GM12878 (cell line): Measurements from ENCODE around the gene ZCCHC24. TPM values are rescaled to one million over a fixed set of nuclear protein-coding genes. Genes with fewer than 3 reads are reported as not detected.

Experiments used
- ATAC-seq: fragments of 200-7000 bp; cut with Tn5 transposase; 3 replicates; pipeline ENCODE4 v1.9.1; 2020; ENCODE audit warnings: mild to moderate bottlenecking, moderate library complexity
- BruUV-seq: library from RNA; stranded (reverse); fragments of 400-500 nt; replicated peaks from 2 replicates; lab custom pipeline; 2021; lab: Mats Ljungman, UMichigan
- CTCF ChIA-PET: fragments of 300-600 bp; sonication (Branson Sonifier 250); formaldehyde crosslinking; extraction: SDS; loops from one replicate; lab custom pipeline; 2021; ENCODE audit warnings: inconsistent platforms; lab: Yijun Ruan, JAX
- POLR2A ChIA-PET: fragments of 350-600 bp; formaldehyde crosslinking; extraction: SDS; loops from one replicate; lab custom pipeline; 2021; ENCODE audit warnings: inconsistent platforms; lab: Charles Lee
- RAD21 ChIA-PET: fragments of 300-600 bp; sonication (Branson Sonifier 250); formaldehyde crosslinking; loops from one replicate; lab custom pipeline; 2023; ENCODE audit warnings: antibody characterized with exemption; ENCODE audit not compliant: unreplicated experiment; lab: Charles Lee
- SMC1A ChIA-PET: fragments of 300-600 bp; sonication (Branson Sonifier 250); formaldehyde crosslinking; loops from one replicate; lab custom pipeline; 2023; ENCODE audit not compliant: unreplicated experiment, uncharacterized antibody; lab: Charles Lee
- DNase-seq: peaks from one replicate; pipeline ENCODE4 v3.0.0-alpha.2; 2011; ENCODE audit warnings: low read depth, low spot score
- FAIRE-seq: peaks from 3 replicates; lab custom pipeline; 2011; peaks lifted over from hg19 to GRCh38; lab: Jason Lieb, UNC
- H2AFZ ChIP-seq: 2 replicates; pipeline ENCODE4 v1.6.0; 2011; ENCODE audit warnings: low read depth, low read length, control low read depth; ENCODE audit not compliant: control insufficient read depth
- H3K27ac ChIP-seq: 2 replicates; pipeline ENCODE4 v1.5.1; 2011; ENCODE audit warnings: control low read depth; ENCODE audit not compliant: control insufficient read depth, insufficient read depth
- H3K27me3 ChIP-seq, 2 experiments: replicated peaks in 1 of 2; 2 replicates each; pipeline versions ENCODE4 v1.6.0 to v1.6.1; 2011; ENCODE audit warnings: low read length in 1 of 2; ENCODE audit not compliant: control insufficient read depth in 2 of 2, insufficient read depth in 2 of 2
- H3K36me3 ChIP-seq, 2 experiments: 2 replicates each; pipeline ENCODE4 v1.5.1; 2011; ENCODE audit warnings: low read length in 1 of 2; ENCODE audit not compliant: control insufficient read depth in 2 of 2, insufficient read depth in 2 of 2
- H3K4me1 ChIP-seq: 2 replicates; pipeline ENCODE4 v1.6.1; 2011; ENCODE audit warnings: mild to moderate bottlenecking, low read length, moderate library complexity, mixed read lengths; ENCODE audit not compliant: control insufficient read depth, insufficient read depth
- H3K4me2 ChIP-seq: 2 replicates; pipeline ENCODE4 v1.6.0; 2011; ENCODE audit warnings: control low read depth; ENCODE audit not compliant: control insufficient read depth, insufficient read depth
- H3K4me3 ChIP-seq: fragments of 200-600 bp; sonication (generic); 2 replicates; pipeline ENCODE4 v1.5.1; 2016
- H3K79me2 ChIP-seq: 2 replicates; pipeline ENCODE4 v1.6.0; 2011; ENCODE audit warnings: low read length; ENCODE audit not compliant: control insufficient read depth, insufficient read depth
- H3K9ac ChIP-seq: 2 replicates; pipeline ENCODE4 v1.8.0; 2011; ENCODE audit warnings: low read length, control low read depth, mixed read lengths; ENCODE audit not compliant: control insufficient read depth, insufficient read depth
- H3K9me3 ChIP-seq: replicated peaks from 3 replicates; pipeline ENCODE4 v1.5.1; 2011; ENCODE audit warnings: mild to moderate bottlenecking, low read length; ENCODE audit not compliant: control insufficient read depth, insufficient read depth
- H4K20me1 ChIP-seq: 2 replicates; pipeline ENCODE4 v1.6.0; 2011; ENCODE audit not compliant: control insufficient read depth, insufficient read depth
- ATF3 ChIP-seq: IDR thresholded peaks from 2 replicates; pipeline ENCODE4 v1.6.1; 2011; ENCODE audit warnings: low read depth, mild to moderate bottlenecking, low read length, moderate library complexity, borderline replicate concordance; ENCODE audit errors: extremely low read depth
- DPF2 ChIP-seq: fragments of 450-650 bp; IDR thresholded peaks from 2 replicates; pipeline ENCODE4 v1.6.1; 2017; ENCODE audit warnings: mild to moderate bottlenecking
- E4F1 ChIP-seq: fragments of 450-650 bp; IDR thresholded peaks from 2 replicates; pipeline ENCODE4 v1.6.1; 2018; ENCODE audit warnings: borderline replicate concordance, mild to moderate bottlenecking; ENCODE audit not compliant: partially characterized antibody
- LARP7 ChIP-seq: fragments of 450-650 bp; IDR thresholded peaks from 2 replicates; pipeline ENCODE4 v1.6.1; 2017; ENCODE audit warnings: mild to moderate bottlenecking
- MXI1 ChIP-seq: fragments of 150-350 bp; IDR thresholded peaks from 2 replicates; pipeline ENCODE4 v1.6.1; 2011; ENCODE audit warnings: low read depth, mild to moderate bottlenecking, inconsistent platforms, low read length, improper control_type of control experiment
- POLR2AphosphoS2 ChIP-seq: IDR thresholded peaks from 2 replicates; pipeline ENCODE4 v1.6.1; 2011; ENCODE audit warnings: low read depth, mild to moderate bottlenecking, low read length, improper control_type of control experiment, moderate library complexity
- POLR2AphosphoS5 ChIP-seq: IDR thresholded peaks from 2 replicates; pipeline ENCODE4 v1.6.1; 2011; ENCODE audit warnings: mild to moderate bottlenecking, low read length, inconsistent platforms
- SIX5 ChIP-seq: IDR thresholded peaks from 2 replicates; pipeline ENCODE4 v1.6.1; 2011; ENCODE audit warnings: mild to moderate bottlenecking, low read depth, low read length, moderate library complexity; ENCODE audit not compliant: severe bottlenecking
- ZBED1 ChIP-seq: IDR thresholded peaks from 2 replicates; pipeline ENCODE4 v1.6.1; 2016; ENCODE audit warnings: borderline replicate concordance
- ZBTB33 ChIP-seq: fragments of 450-650 bp; IDR thresholded peaks from 2 replicates; pipeline ENCODE4 v1.6.1; 2017; ENCODE audit warnings: mild to moderate bottlenecking
- WGBS: methylation state at CpG from one replicate; pipeline ENCODE4 v1.1.6; 2016; ENCODE audit warnings: low lambda C conversion rate; ENCODE audit not compliant: insufficient replicate concordance, insufficient coverage; ENCODE audit errors: missing lambda C conversion rate; 5-methylcytosine and 5-hydroxymethylcytosine counted together
- in situ Hi-C: fragments of 300-500 bp; cut with MboI; formaldehyde crosslinking; loops from 9 replicates; pipeline ENCODE4 v1.14.3; 2018; ENCODE audit warnings: mixed read lengths
- intact Hi-C: fragments of 100-400 bp; cut with micrococcal nuclease; formaldehyde crosslinking; loops from one replicate; pipeline ENCODE4 v1.14.2; 2022; ENCODE audit not compliant: unreplicated experiment
- polyA plus RNA-seq, 11 experiments: library from polyadenylated mRNA; depleted of rRNA in 4 of 11; unstranded in 6 of 11; stranded (reverse) in 5 of 11; fragments of >200 nt; fragmentation: Nextera tagmentation in 4 of 11; fragmentation: Illumina TruSeq in 1 of 11; extraction: Ambion mirVana in 4 of 11; extraction: Trizol in 1 of 11; gene quantifications; 1 replicate in 1 of 11; 2 replicates in 10 of 11; pipeline versions ENCODE4 v1.2.1 to v1.2.3, GENCODE V29; 2011 to 2016; ENCODE audit warnings: inconsistent platforms in 2 of 11, missing spikeins in 2 of 11, low read depth in 1 of 11
- total RNA-seq, 4 experiments: library from RNA; depleted of rRNA in 3 of 4; stranded (reverse); fragments of >200 nt in 3 of 4; fragmentation: Illumina TruSeq in 1 of 4; extraction: Trizol in 1 of 4; gene quantifications; 2 replicates each; pipeline versions ENCODE4 v1.2.1 to v1.2.3, GENCODE V29; 2013 to 2021
- TF ChIP-seq, protein P1 (sequence below): fragments of 450-650 bp; conservative IDR thresholded peaks from 2 replicates; pipeline ENCODE4 v1.6.1; 2017; ENCODE audit warnings: mild to moderate bottlenecking, moderate library complexity
- TF ChIP-seq, protein P2 (sequence below), 3 experiments: IDR thresholded peaks in 2 of 3; conservative IDR thresholded peaks in 1 of 3; 2 replicates each; pipeline ENCODE4 v1.5.1; 2011; ENCODE audit warnings: low read depth in 3 of 3, low read length in 3 of 3, mild to moderate bottlenecking in 3 of 3, control low read depth in 2 of 3, moderate library complexity in 2 of 3, inconsistent platforms in 1 of 3, mixed read lengths in 1 of 3; ENCODE audit not compliant: control insufficient read depth in 2 of 3, insufficient read depth in 1 of 3; ENCODE audit errors: extremely low read depth in 1 of 3

Gene ZCCHC24
- total and polyA plus RNA-seq, 10 of the 15 experiments (the other 5 are each of a cell fraction or from before 2014, with no cell fraction given): 0.02 to 0.62 (median 0.04) TPM; not detected in 4

DNA sequence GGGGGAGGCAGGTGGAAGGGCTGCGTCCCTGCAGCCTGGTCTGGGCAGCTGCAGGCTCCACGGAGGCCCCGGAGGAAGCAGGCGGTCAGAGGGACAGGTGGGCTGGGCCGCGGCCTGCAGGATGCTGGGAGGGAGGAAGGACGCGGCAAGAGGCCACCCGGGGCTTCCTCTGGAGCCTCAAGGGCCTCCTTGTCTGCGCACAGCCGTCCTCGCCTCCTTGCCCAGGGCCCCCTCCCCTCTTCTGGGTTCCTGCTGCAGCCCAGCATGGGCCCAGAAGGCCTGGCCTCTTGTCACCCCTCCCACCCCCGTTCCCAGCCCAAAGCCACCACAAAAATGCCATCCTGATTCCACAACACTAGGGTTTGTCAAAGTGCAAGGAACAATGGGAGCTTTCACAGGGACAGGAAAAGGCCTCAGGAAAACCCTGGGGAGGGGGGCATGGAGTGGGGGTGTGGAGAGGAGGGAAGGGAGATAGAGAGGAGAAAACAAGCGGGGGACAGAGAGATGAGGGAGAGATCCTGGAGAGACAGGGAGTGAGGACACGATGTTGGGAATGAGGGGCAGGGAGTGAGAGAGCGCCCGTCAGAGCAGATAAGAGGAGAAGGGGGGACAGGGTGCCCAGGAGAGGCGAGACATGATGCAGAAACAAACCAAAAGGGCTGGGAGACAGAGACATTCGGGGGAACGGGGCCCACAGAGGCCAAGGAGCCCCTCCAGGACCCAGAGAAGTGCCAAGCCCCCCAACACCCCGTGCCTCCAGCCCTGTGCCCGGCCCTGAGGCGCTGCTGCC, 41.8 kb downstream of the ZCCHC24 start:
- no TSS peak for BruUV-seq
- TF ChIP-seq MXI1 (no peak), E4F1 (no peak), ZBTB33 (no peak), POLR2AphosphoS5 (no peak), DPF2 (no peak), SIX5 (no peak), ATF3 (no peak), LARP7 (no peak), ZBED1 (no peak), POLR2AphosphoS2 (no peak)
- TF ChIP-seq, protein P1, sequence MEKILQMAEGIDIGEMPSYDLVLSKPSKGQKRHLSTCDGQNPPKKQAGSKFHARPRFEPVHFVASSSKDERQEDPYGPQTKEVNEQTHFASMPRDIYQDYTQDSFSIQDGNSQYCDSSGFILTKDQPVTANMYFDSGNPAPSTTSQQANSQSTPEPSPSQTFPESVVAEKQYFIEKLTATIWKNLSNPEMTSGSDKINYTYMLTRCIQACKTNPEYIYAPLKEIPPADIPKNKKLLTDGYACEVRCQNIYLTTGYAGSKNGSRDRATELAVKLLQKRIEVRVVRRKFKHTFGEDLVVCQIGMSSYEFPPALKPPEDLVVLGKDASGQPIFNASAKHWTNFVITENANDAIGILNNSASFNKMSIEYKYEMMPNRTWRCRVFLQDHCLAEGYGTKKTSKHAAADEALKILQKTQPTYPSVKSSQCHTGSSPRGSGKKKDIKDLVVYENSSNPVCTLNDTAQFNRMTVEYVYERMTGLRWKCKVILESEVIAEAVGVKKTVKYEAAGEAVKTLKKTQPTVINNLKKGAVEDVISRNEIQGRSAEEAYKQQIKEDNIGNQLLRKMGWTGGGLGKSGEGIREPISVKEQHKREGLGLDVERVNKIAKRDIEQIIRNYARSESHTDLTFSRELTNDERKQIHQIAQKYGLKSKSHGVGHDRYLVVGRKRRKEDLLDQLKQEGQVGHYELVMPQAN: no peak
- TF ChIP-seq, protein P2, sequence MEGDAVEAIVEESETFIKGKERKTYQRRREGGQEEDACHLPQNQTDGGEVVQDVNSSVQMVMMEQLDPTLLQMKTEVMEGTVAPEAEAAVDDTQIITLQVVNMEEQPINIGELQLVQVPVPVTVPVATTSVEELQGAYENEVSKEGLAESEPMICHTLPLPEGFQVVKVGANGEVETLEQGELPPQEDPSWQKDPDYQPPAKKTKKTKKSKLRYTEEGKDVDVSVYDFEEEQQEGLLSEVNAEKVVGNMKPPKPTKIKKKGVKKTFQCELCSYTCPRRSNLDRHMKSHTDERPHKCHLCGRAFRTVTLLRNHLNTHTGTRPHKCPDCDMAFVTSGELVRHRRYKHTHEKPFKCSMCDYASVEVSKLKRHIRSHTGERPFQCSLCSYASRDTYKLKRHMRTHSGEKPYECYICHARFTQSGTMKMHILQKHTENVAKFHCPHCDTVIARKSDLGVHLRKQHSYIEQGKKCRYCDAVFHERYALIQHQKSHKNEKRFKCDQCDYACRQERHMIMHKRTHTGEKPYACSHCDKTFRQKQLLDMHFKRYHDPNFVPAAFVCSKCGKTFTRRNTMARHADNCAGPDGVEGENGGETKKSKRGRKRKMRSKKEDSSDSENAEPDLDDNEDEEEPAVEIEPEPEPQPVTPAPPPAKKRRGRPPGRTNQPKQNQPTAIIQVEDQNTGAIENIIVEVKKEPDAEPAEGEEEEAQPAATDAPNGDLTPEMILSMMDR (IDR thresholded peaks at IDR 0.05 in 2 of 3, conservative IDR thresholded peaks at IDR 0.05 in 1 of 3; ENCODE audit: control insufficient read depth in 2 of 3, extremely low read depth in 1 of 3, insufficient read depth in 1 of 3, low read depth in 3 of 3, low read length in 3 of 3): no peak

More for the DNA sequence above, 41.8 kb downstream of the ZCCHC24 start:
- WGBS: 28% methylated on average over 21 of the region's 23 CpGs
- FAIRE-seq: no peak
- no peak overlapping the region for H2AFZ ChIP-seq
- H3K9me3 ChIP-seq: no peaks in the 10 kb centered on the region
- ChIA-PET RAD21 (no interaction called here), SMC1A (interaction anchor here (0.6 kb wide), 1 partner anchor 66 kb away, joined by 3 read pairs; no protein-coding TSS in a partner anchor), CTCF (interaction anchor here (0.7 kb wide), 1 partner anchor 1088 kb away, joined by 3 read pairs; no protein-coding TSS in a partner anchor), POLR2A (no interaction called here)
- no peak overlapping the region for H3K4me2 ChIP-seq
- no peak for DNase-seq
- H3K4me1 ChIP-seq: no peaks in the 10 kb centered on the region
- H3K79me2 ChIP-seq: no peaks in the 10 kb centered on the region
- in situ Hi-C loops: no loop called here
- H3K36me3 ChIP-seq: no peaks in the 10 kb centered on the region
- no peak for ATAC-seq
- intact Hi-C loops: no loop called here
- no peaks in the 10 kb centered on the region; a peak in 2 of 4 replicates for H3K27me3 ChIP-seq
- no peak overlapping the region for H3K9ac ChIP-seq
- no peak overlapping the region for H3K4me3 ChIP-seq
- no peak overlapping the region for H3K27ac ChIP-seq
- no peaks in the 10 kb centered on the region for H4K20me1 ChIP-seq
